GM23338 (cell line): Measurements from ENCODE around the gene TMEM218. TPM values are rescaled to one million over a fixed set of nuclear protein-coding genes. Genes with fewer than 3 reads are reported as not detected.

Source experiments
- ATAC-seq: fragments of 200-7000 bp; cut with Tn5 transposase; 3 replicates; pipeline ENCODE4 v1.9.1; 2020
- DNase-seq: peaks from one replicate; pipeline ENCODE4 v3.0.0-alpha.2; 2015; ENCODE audit warnings: low spot score
- H2AFZ ChIP-seq: fragments of 200-600 bp; sonication (generic); 2 replicates; pipeline ENCODE4 v1.8.0; 2016; ENCODE audit warnings: antibody characterized with exemption, mild to moderate bottlenecking, moderate library complexity
- H3F3A ChIP-seq: fragments of 200-600 bp; sonication (generic); replicated peaks from 2 replicates; pipeline ENCODE4 v1.8.0; 2017; ENCODE audit warnings: antibody characterized with exemption, mixed run types, low read depth
- H3K27ac ChIP-seq: fragments of 200-600 bp; sonication (generic); 2 replicates; pipeline ENCODE4 v1.6.1; 2016; ENCODE audit warnings: low read depth
- H3K27me3 ChIP-seq: fragments of 200-600 bp; sonication (generic); 2 replicates; pipeline ENCODE4 v1.8.0; 2016; ENCODE audit warnings: mild to moderate bottlenecking, mixed run types, moderate library complexity; ENCODE audit not compliant: insufficient read depth
- H3K36me3 ChIP-seq: fragments of 200-600 bp; sonication (generic); 2 replicates; pipeline ENCODE4 v1.8.0; 2016; ENCODE audit warnings: mild to moderate bottlenecking; ENCODE audit not compliant: insufficient read depth
- H3K4me1 ChIP-seq: fragments of 200-600 bp; sonication (generic); 2 replicates; pipeline ENCODE4 v1.8.0; 2016; ENCODE audit warnings: mild to moderate bottlenecking, moderate library complexity; ENCODE audit not compliant: insufficient read depth
- H3K4me2 ChIP-seq: fragments of 200-600 bp; sonication (generic); 2 replicates; pipeline ENCODE4 v1.7.1; 2017; ENCODE audit warnings: mixed run types
- H3K4me3 ChIP-seq: fragments of 200-600 bp; sonication (generic); 2 replicates; pipeline ENCODE4 v1.6.1; 2016; ENCODE audit warnings: mixed run types
- H3K79me2 ChIP-seq: fragments of 200-600 bp; sonication (generic); replicated peaks from 2 replicates; pipeline ENCODE4 v1.8.0; 2017; ENCODE audit warnings: mild to moderate bottlenecking; ENCODE audit not compliant: insufficient read depth
- H3K9me2 ChIP-seq: fragments of 200-600 bp; sonication (generic); 2 replicates; pipeline ENCODE4 v1.8.0; 2017; ENCODE audit not compliant: insufficient read depth
- H4K20me1 ChIP-seq: fragments of 200-600 bp; sonication (generic); replicated peaks from 2 replicates; pipeline ENCODE4 v1.8.0; 2017; ENCODE audit warnings: mild to moderate bottlenecking; ENCODE audit not compliant: insufficient read depth
- H3K27ac Mint-ChIP-seq: 2 replicates; pipeline ENCODE4 v1.8.0; 2020; ENCODE audit warnings: inconsistent platforms, mild to moderate bottlenecking, moderate library complexity, mixed read lengths
- H3K27me3 Mint-ChIP-seq: 3 replicates; pipeline ENCODE4 v1.8.0; 2022; ENCODE audit warnings: low read depth, mild to moderate bottlenecking, moderate library complexity, mixed read lengths, inconsistent platforms; ENCODE audit not compliant: insufficient read depth, poor library complexity
- H3K36me3 Mint-ChIP-seq: 3 replicates; pipeline ENCODE4 v1.8.0; 2021; ENCODE audit warnings: low read depth, mild to moderate bottlenecking, inconsistent platforms, moderate library complexity, mixed read lengths
- H3K4me1 Mint-ChIP-seq: 3 replicates; pipeline ENCODE4 v1.8.0; 2020; ENCODE audit warnings: mild to moderate bottlenecking, inconsistent platforms, mixed read lengths
- H3K4me3 Mint-ChIP-seq: 3 replicates; pipeline ENCODE4 v1.8.0; 2021; ENCODE audit warnings: moderate library complexity, mild to moderate bottlenecking, inconsistent platforms, mixed read lengths
- H3K9me3 Mint-ChIP-seq: 3 replicates; pipeline ENCODE4 v1.8.0; 2020; ENCODE audit warnings: moderate library complexity, mild to moderate bottlenecking, inconsistent platforms, mixed read lengths
- CREB1 ChIP-seq: fragments of 250-450 bp; sonication (Bioruptor Pico); IDR thresholded peaks from 2 replicates; pipeline ENCODE4 v1.5.0; 2020; ENCODE audit warnings: low read depth, mild to moderate bottlenecking, moderate library complexity
- CTCF ChIP-seq, 2 experiments: fragments of 200-600 bp in 1 of 2; sonication (generic) in 1 of 2; conservative IDR thresholded peaks; 2 replicates each; pipeline versions ENCODE4 v1.5.1 to v1.6.1; 2016 to 2017; ENCODE audit warnings: antibody characterized with exemption in 2 of 2, low read depth in 2 of 2, mild to moderate bottlenecking in 2 of 2, moderate library complexity in 1 of 2
- ETS1 ChIP-seq: IDR thresholded peaks from 2 replicates; pipeline ENCODE4 v1.6.1; 2016; ENCODE audit warnings: antibody characterized with exemption
- EZH2 ChIP-seq: fragments of 200-600 bp; sonication (generic); IDR thresholded peaks from one replicate; pipeline ENCODE4 v1.8.0; 2017; ENCODE audit warnings: antibody characterized with exemption, mild to moderate bottlenecking, low read depth; ENCODE audit not compliant: unreplicated experiment
- EZH2phosphoT487 ChIP-seq: fragments of 200-600 bp; sonication (generic); IDR thresholded peaks from one replicate; pipeline ENCODE4 v1.8.1; 2018; ENCODE audit warnings: antibody characterized with exemption; ENCODE audit not compliant: unreplicated experiment
- JUNB ChIP-seq: IDR thresholded peaks from one replicate; pipeline ENCODE4 v1.6.1; 2016; ENCODE audit warnings: antibody characterized with exemption; ENCODE audit not compliant: unreplicated experiment
- NANOG ChIP-seq: IDR thresholded peaks from 2 replicates; pipeline ENCODE4 v1.6.1; 2016; ENCODE audit warnings: antibody characterized with exemption, borderline replicate concordance
- POLR2AphosphoS5 ChIP-seq: IDR thresholded peaks from 2 replicates; pipeline ENCODE4 v1.6.1; 2016; ENCODE audit warnings: antibody characterized with exemption, low read depth
- REST ChIP-seq: IDR thresholded peaks from one replicate; pipeline ENCODE4 v1.6.1; 2018; ENCODE audit warnings: antibody characterized with exemption; ENCODE audit not compliant: unreplicated experiment
- STAT1 ChIP-seq: IDR thresholded peaks from one replicate; pipeline ENCODE4 v1.6.1; 2016; ENCODE audit warnings: antibody characterized with exemption; ENCODE audit not compliant: unreplicated experiment
- ZNF114 ChIP-seq: fragments of 250-450 bp; sonication (Bioruptor Pico); IDR thresholded peaks from 2 replicates; pipeline ENCODE4 v1.5.0; 2020; ENCODE audit warnings: mild to moderate bottlenecking, moderate library complexity
- ZNF331 ChIP-seq: fragments of 250-450 bp; sonication (Bioruptor Pico); IDR thresholded peaks from 2 replicates; pipeline ENCODE4 v1.5.0; 2020; ENCODE audit warnings: low read depth, mild to moderate bottlenecking, moderate library complexity
- ZNF462 ChIP-seq: fragments of 250-450 bp; sonication (Bioruptor Pico); IDR thresholded peaks from 2 replicates; pipeline ENCODE4 v1.5.0; 2020; ENCODE audit warnings: mild to moderate bottlenecking, moderate library complexity
- polyA plus RNA-seq: library from polyadenylated mRNA; unstranded; fragments of >200 nt; fragmentation: Nextera tagmentation; extraction: Ambion mirVana; gene quantifications from 2 replicates; pipeline ENCODE4 v1.2.1, GENCODE V29; 2016
- total RNA-seq: library from RNA; depleted of rRNA; stranded (reverse); fragments of >200 nt; shearing (Covaris generic); gene quantifications from 2 replicates; pipeline ENCODE4 v1.2.3, GENCODE V29; 2014

Gene TMEM218
- total and polyA plus RNA-seq, 2 experiments from 2014 or later: 23.7 to 24.2 TPM

- Mint-ChIP-seq H3K4me3 (no peak overlapping the region), H3K4me1 (peaks cover 2% of the 10 kb centered on the region; the same call in 2 of the 3 replicates), H3K27ac (no peak overlapping the region), H3K36me3 (no peaks in the 10 kb centered on the region), H3K27me3 (peaks cover 18% of the 10 kb centered on the region), H3K9me3 (no peaks in the 10 kb centered on the region; the same call in 2 of the 3 replicates)
- no peaks in the 10 kb centered on the region for H3K79me2 ChIP-seq
- H3K4me2 ChIP-seq: no peak overlapping the region
- no peaks in the 10 kb centered on the region for H4K20me1 ChIP-seq
- H3K36me3 ChIP-seq: no peaks in the 10 kb centered on the region
- H2AFZ ChIP-seq: no peak overlapping the region
- no peaks in the 10 kb centered on the region for H3K9me2 ChIP-seq
- H3F3A ChIP-seq: no peaks in the 10 kb centered on the region
- H3K27ac ChIP-seq: no peak overlapping the region
- H3K27me3 ChIP-seq: no peaks in the 10 kb centered on the region
- no peak overlapping the region for H3K4me3 ChIP-seq
- DNase-seq (no peak), ATAC-seq (no peak)
- TF ChIP-seq JUNB (no peak), ETS1 (no peak), REST (no peak), ZNF331 (CRISPR knock-in tag) (no peak), EZH2 (no peak), ZNF114 (CRISPR knock-in tag) (no peak), STAT1 (no peak), ZNF462 (CRISPR knock-in tag) (no peak), POLR2AphosphoS5 (no peak), CTCF (conservative IDR thresholded peaks at IDR 0.05; ENCODE audit: low read depth in 2 of 2) (no peak), NANOG (no peak), EZH2phosphoT487 (no peak), CREB1 (CRISPR knock-in tag) (no peak)
- H3K4me1 ChIP-seq: no peaks in the 10 kb centered on the region
Observed at GRCh38 chr11:125078516-125079140, 32.8 kb downstream of the TMEM218 start.
